T-cell (primary cell): ENCODE measurements around the gene NECTIN1. TPM values are rescaled to one million over a fixed set of nuclear protein-coding genes. Genes with fewer than 3 reads are reported as not detected.

Source experiments
- ATAC-seq, 4 experiments: fragments of 200-7000 bp in 3 of 4; fragments of 150-1000 bp in 1 of 4; cut with Tn5 transposase; replicated peaks in 1 of 4; 1 replicate in 3 of 4; 2 replicates in 1 of 4; pipeline ENCODE4 v1.10.0; 2021; ENCODE audit warnings: moderate library complexity in 3 of 4, mild to moderate bottlenecking in 2 of 4, moderate number of reproducible peaks in 1 of 4
- CTCF ChIA-PET, 2 donors: fragments of 300-600 bp; sonication (Branson Sonifier 250); formaldehyde crosslinking; loops; one replicate each; lab custom pipeline; 2022; ENCODE audit warnings: antibody characterized with exemption in 2 of 2; lab: Charles Lee
- POLR2A ChIA-PET, 2 donors: fragments of 300-600 bp; sonication (Branson Sonifier 250); formaldehyde crosslinking; loops; one replicate each; lab custom pipeline; 2022; ENCODE audit warnings: antibody characterized with exemption in 2 of 2; lab: Charles Lee
- DNase-seq, 35 experiments: peaks; one replicate each; pipeline versions ENCODE4 v3.0.0 to v3.0.0-alpha.2; 2013 to 2023
- H3K27ac ChIP-seq: one replicate; pipeline ENCODE4 v1.5.1; 2013; ENCODE audit warnings: low read length
- H3K27me3 ChIP-seq, 2 experiments: replicated peaks in 1 of 2; 1 replicate in 1 of 2; 2 replicates in 1 of 2; pipeline versions ENCODE4 v1.6.1 to v1.7.0; 2013; ENCODE audit warnings: low read length in 1 of 2, mixed read lengths in 1 of 2; ENCODE audit not compliant: control insufficient read depth in 2 of 2, insufficient read depth in 2 of 2; ENCODE audit errors: extremely low read depth in 1 of 2
- H3K36me3 ChIP-seq, 2 donors: 1 replicate in 1 of 2; 2 replicates in 1 of 2; pipeline versions ENCODE4 v1.6.1 to v1.7.0; 2013; ENCODE audit warnings: low read length in 1 of 2; ENCODE audit not compliant: control insufficient read depth in 2 of 2, insufficient read depth in 1 of 2; ENCODE audit errors: extremely low read depth in 1 of 2
- H3K4me1 ChIP-seq, 2 experiments: 1 replicate in 1 of 2; 2 replicates in 1 of 2; pipeline versions ENCODE4 v1.6.1 to v1.7.0; 2013; ENCODE audit warnings: low read length in 2 of 2, mixed read lengths in 1 of 2; ENCODE audit not compliant: insufficient read depth in 2 of 2, control insufficient read depth in 1 of 2; ENCODE audit errors: extremely low read depth in 1 of 2
- H3K4me3 ChIP-seq, 2 donors: 1 replicate in 1 of 2; 2 replicates in 1 of 2; pipeline versions ENCODE4 v1.5.1 to v1.7.0; 2013; ENCODE audit warnings: mild to moderate bottlenecking in 2 of 2, low read length in 1 of 2, moderate library complexity in 1 of 2; ENCODE audit not compliant: control insufficient read depth in 1 of 2; ENCODE audit errors: extremely low read depth in 1 of 2
- H3K9me3 ChIP-seq: 2 replicates; pipeline ENCODE4 v1.7.0; 2013
- H3K27ac Mint-ChIP-seq, 2 donors: one replicate each; pipeline ENCODE4 v1.8.0; 2020 to 2021; ENCODE audit warnings: mild to moderate bottlenecking in 2 of 2, mixed read lengths in 2 of 2
- H3K27me3 Mint-ChIP-seq, 2 donors: one replicate each; pipeline ENCODE4 v1.8.0; 2021 to 2022; ENCODE audit warnings: mixed read lengths in 2 of 2
- H3K36me3 Mint-ChIP-seq: one replicate; pipeline ENCODE4 v1.8.0; 2021; ENCODE audit warnings: mixed read lengths
- H3K4me1 Mint-ChIP-seq, 3 donors: one replicate each; pipeline ENCODE4 v1.8.0; 2020 to 2022; ENCODE audit warnings: mixed read lengths in 3 of 3, mild to moderate bottlenecking in 1 of 3
- H3K4me3 Mint-ChIP-seq, 3 donors: one replicate each; pipeline ENCODE4 v1.8.0; 2020 to 2022; ENCODE audit warnings: mild to moderate bottlenecking in 3 of 3, mixed read lengths in 3 of 3, moderate library complexity in 3 of 3
- H3K9me3 Mint-ChIP-seq, 3 donors: one replicate each; pipeline ENCODE4 v1.8.0; 2020 to 2022; ENCODE audit warnings: mixed read lengths in 3 of 3
- WGBS: methylation state at CpG from one replicate; pipeline ENCODE4 v1.1.5; 2013; ENCODE audit warnings: missing lambda C conversion rate; ENCODE audit not compliant: insufficient coverage; 5-methylcytosine and 5-hydroxymethylcytosine counted together
- total RNA-seq, 35 experiments: library from RNA in 6 of 35; stranded (reverse) in 6 of 35; fragments of 120-200 nt in 1 of 35; gene quantifications; one replicate each; pipeline versions ENCODE4 v1.2.1 to v1.2.4 and lab custom pipeline; 2013 to 2026

The NECTIN1 gene
- total RNA-seq, 5 donors from 2014 or later (not counting 1 experiment from before 2014, with no cell fraction given), result 1.8 to 3.5 (median 3.1) TPM

DNA sequence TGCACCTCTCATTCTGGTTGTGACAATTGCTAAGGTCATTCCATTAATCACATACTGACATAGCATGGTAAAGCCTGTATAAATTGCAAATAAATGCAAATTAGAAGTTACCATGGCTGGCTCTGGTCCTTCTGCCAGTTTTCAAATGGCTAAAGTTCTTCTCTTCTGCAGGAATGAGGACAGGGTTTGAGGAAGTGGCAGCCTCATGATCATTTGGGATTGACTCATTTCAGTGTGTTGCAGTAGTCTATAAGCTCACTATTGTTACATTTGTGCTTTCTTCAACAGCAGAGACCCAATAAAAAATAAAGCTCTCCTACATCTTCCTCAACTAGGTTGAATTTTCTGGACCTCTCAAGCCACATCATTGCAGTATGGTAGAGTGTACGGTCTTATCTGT is 60.3 kb downstream of the NECTIN1 start:
- POLR2A ChIA-PET, result no interaction called here
- Mint-ChIP-seq H3K27me3 (peaks cover 0 to 3% of the 10 kb centered on the region in 2 donors), H3K36me3 (no peaks in the 10 kb centered on the region), H3K9me3 (no peaks in the 10 kb centered on the region), H3K27ac (no peak overlapping the region), H3K4me3 (no peak overlapping the region), H3K4me1 (peaks cover 0 to under 1% (median under 1%) of the 10 kb centered on the region in 3 donors)
- Histone ChIP-seq H3K36me3 (no peaks in the 10 kb centered on the region), H3K4me1 (peaks cover 0 to 1% of the 10 kb centered on the region in 2 experiments), H3K9me3 (no peaks in the 10 kb centered on the region), H3K27me3 (peaks cover 0 to 24% of the 10 kb centered on the region in 2 experiments), H3K27ac (no peak overlapping the region), H3K4me3 (no peak overlapping the region)
- no peak for ATAC-seq
- WGBS, result 100% methylated on average over 1 of the region's 1 CpG
- CTCF ChIA-PET, result no interaction called here
- no peak for DNase-seq

DNA sequence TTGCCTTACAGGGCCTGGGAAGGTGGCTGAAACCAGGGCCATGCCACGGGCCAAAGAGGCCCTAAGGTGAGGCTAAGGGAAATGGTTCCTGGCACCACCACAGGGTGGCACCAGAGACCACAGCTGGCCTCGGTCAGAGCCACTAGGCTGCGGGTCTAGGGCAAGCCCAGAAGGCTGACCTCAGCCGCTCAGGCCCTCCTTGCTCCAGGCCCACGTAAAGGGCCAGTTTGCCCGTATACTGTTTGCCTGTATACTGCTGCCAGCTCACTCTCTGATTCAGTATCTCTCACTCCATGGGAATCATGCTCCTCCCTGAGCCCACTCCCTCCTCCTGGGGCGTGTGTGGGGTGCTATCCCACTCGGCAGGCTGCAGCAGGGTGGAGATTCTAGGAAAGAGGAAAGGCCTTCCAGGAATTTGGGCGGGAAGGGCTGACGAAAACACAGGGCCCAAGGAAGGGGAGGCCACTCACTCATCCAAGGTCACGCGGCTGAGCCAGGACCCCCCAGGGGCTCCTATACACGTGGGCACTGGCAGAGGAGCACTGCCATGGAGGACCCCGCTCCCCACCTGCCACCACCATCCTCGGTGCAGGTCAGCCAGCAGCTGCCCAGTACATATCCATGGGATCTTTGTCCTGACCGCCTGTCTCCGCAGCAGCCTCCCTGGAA is 62.4 kb downstream of the NECTIN1 start:
- ChIA-PET POLR2A (interaction anchor here in 1 of 2 donors (0.5 kb wide), 1 partner anchor 309 kb away, joined by 6 read pairs; no protein-coding TSS in a partner anchor), CTCF (interaction anchor here in 1 of 2 donors (1.2 kb wide), 1 partner anchor 442 kb away, joined by 3 read pairs; no protein-coding TSS in a partner anchor)
- Histone ChIP-seq H3K9me3 (no peaks in the 10 kb centered on the region), H3K27ac (no peak overlapping the region), H3K4me3 (no peak overlapping the region), H3K4me1 (no peaks in the 10 kb centered on the region), H3K36me3 (no peaks in the 10 kb centered on the region), H3K27me3 (peaks cover 0 to 21% of the 10 kb centered on the region in 2 experiments)
- Mint-ChIP-seq H3K27me3 (peaks cover 0 to 3% of the 10 kb centered on the region in 2 donors), H3K4me3 (no peak overlapping the region), H3K36me3 (no peaks in the 10 kb centered on the region), H3K9me3 (no peaks in the 10 kb centered on the region), H3K4me1 (no peaks in the 10 kb centered on the region), H3K27ac (no peak overlapping the region)
- DNase-seq (peak in 34 of 35 experiments; percentile 7 to 70 (median 39)), ATAC-seq (peak; percentile 72 to 85 (median 76))
- 59% methylated on average over 15 of the region's 17 CpGs for WGBS

DNA sequence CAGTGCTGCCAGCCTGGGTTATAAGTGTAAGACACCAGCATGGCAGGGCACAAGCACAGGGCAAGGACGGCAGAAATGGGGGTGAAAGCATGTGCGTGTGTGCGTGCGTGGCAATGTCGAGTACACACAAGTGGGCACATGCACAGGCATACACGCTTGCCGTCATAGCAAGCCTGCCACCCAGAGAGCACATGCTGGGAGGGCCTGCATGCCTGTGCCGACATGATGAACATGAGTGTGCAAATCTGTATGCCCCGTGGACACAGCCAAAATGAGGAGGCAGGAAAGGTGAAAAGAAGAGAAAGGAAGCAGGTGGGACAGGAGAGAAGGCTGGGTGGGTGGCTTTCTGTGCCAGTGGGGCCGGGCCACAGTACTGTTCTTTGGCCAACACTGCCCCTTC is 62.9 kb downstream of the NECTIN1 start:
- no peak overlapping the region for H3K4me3 ChIP-seq
- H3K9me3 ChIP-seq, result no peaks in the 10 kb centered on the region
- no peaks in the 10 kb centered on the region for H3K4me1 ChIP-seq
- H3K4me1 Mint-ChIP-seq, result no peaks in the 10 kb centered on the region
- no peak overlapping the region for H3K27ac Mint-ChIP-seq
- CTCF ChIA-PET, result interaction anchor here in 1 of 2 donors (1.2 kb wide), 1 partner anchor 443 kb away, joined by 3 read pairs; no protein-coding TSS in a partner anchor
- ATAC-seq (no peak), DNase-seq (no peak)
- no peaks in the 10 kb centered on the region for H3K9me3 Mint-ChIP-seq
- WGBS, result 89% methylated on average over 10 of the region's 10 CpGs
- POLR2A ChIA-PET, result no interaction called here
- peaks cover 0 to 3% of the 10 kb centered on the region in 2 donors for H3K27me3 Mint-ChIP-seq
- H3K36me3 Mint-ChIP-seq, result no peaks in the 10 kb centered on the region
- H3K4me3 Mint-ChIP-seq, result no peak overlapping the region
- H3K27ac ChIP-seq, result no peak overlapping the region
- peaks cover 0 to 21% of the 10 kb centered on the region in 2 experiments for H3K27me3 ChIP-seq
- no peaks in the 10 kb centered on the region for H3K36me3 ChIP-seq

DNA sequence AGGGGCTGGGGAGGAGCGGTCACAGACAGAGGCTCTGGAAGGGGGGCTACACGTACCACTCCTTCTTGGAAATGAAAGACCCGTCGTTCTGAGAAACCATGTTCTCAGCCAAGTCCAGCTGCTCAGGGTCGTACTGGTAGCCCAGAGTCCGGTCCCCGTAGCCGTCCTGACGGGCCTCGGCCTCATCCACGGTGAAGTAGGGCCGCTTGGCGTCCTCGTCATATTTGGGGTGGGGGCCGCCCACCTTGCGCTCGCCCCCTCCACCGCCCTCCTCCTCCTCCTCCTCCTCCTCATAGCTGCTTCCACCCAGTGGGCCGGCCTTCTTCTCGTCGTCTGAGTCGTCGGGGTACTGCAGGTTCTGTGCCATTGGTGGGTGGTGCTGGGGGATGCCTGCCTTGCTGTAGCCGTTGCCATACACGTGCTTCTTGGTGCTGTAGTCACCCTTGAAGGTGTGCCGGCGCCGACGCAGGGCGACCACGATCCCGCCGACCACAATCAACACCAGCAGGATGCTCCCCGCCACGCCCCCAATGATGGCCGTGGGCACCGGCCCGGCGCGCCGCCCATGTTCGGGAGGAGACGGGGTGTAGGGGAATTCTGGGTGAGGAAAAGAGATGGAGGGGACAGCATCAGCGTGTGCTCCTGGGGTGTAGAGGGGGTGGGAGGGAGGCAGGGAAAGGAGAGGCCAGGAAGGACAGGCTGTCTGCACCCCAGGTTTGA is 64.1 kb downstream of the NECTIN1 start:
- 91% methylated on average over 29 of the region's 44 CpGs for WGBS
- POLR2A ChIA-PET, result no interaction called here

DNA sequence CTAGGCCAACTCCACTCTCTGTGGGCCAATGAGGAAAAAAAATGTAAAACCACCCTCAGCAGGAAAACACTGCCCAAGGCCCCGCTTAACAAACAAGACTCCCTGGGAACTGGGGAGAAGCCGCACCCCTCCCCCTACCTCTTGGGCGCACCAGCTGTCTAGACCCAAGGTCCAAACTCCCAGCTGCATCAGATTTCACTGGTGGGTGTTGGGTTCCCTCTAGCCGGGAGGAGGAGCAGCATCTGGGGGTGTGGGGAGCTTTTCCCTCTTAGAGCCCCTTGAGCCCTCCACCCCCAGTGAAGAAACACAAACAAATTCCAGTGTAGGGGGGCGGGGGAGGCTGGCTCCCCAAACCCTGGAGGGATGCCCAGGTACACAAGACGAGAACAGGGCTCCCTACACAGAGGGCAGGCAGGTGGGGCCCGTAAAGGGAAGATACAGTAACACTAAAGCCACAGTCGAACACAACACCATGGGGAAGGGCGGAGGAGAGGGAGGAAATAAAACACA is 64.9 kb downstream of the NECTIN1 start:
- Histone ChIP-seq H3K9me3 (no peaks in the 10 kb centered on the region), H3K27me3 (peaks cover 0 to 27% of the 10 kb centered on the region in 2 experiments), H3K27ac (no peak overlapping the region), H3K36me3 (no peaks in the 10 kb centered on the region), H3K4me3 (no peak overlapping the region), H3K4me1 (no peaks in the 10 kb centered on the region)
- DNase-seq (no peak), ATAC-seq (no peak)
- POLR2A ChIA-PET, result no interaction called here
- peaks cover 0 to 3% of the 10 kb centered on the region in 2 donors for H3K27me3 Mint-ChIP-seq
- WGBS, result 63% methylated on average over 2 of the region's 9 CpGs
- CTCF ChIA-PET, result no interaction called here
- no peaks in the 10 kb centered on the region for H3K9me3 Mint-ChIP-seq
- no peak overlapping the region for H3K27ac Mint-ChIP-seq
- no peaks in the 10 kb centered on the region for H3K36me3 Mint-ChIP-seq
- H3K4me1 Mint-ChIP-seq, result no peaks in the 10 kb centered on the region
- H3K4me3 Mint-ChIP-seq, result no peak overlapping the region

More for the DNA sequence above, 64.1 kb downstream of the NECTIN1 start:
- CTCF ChIA-PET, result interaction anchor here in 1 of 2 donors (0.6 kb wide), 1 partner anchor 17 kb away, joined by 4 read pairs; no protein-coding TSS in a partner anchor
- Mint-ChIP-seq H3K27ac (no peak overlapping the region), H3K9me3 (no peaks in the 10 kb centered on the region), H3K27me3 (peaks cover 0 to 3% of the 10 kb centered on the region in 2 donors), H3K4me3 (no peak overlapping the region), H3K36me3 (no peaks in the 10 kb centered on the region), H3K4me1 (no peaks in the 10 kb centered on the region)
- DNase-seq (no peak), ATAC-seq (no peak)
- Histone ChIP-seq H3K27ac (no peak overlapping the region), H3K36me3 (no peaks in the 10 kb centered on the region), H3K9me3 (no peaks in the 10 kb centered on the region), H3K27me3 (peaks cover 0 to 24% of the 10 kb centered on the region in 2 experiments), H3K4me1 (no peaks in the 10 kb centered on the region), H3K4me3 (no peak overlapping the region)

DNA sequence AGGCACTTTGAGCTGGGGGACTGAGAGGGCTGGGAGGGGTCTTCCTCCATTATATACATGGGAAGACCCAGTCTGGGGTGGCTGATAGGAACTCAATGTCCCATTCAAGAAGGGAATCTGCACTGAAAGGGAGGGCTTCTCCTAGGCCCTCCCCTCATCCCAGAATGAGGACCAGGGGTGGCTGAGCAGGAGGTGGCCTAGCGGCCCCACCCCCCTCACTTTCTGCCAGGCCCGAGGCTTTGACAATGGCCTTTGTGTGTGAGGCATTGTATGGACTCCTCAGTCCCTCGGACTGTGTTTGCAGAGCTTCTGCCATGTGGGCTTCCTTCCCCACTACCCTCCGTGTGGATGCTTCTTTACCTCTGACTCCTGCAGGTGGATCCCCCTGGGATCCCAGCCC is 65.7 kb downstream of the NECTIN1 start:
- WGBS, result no CpG with 5 or more reads among the region's 4 CpGs
- ATAC-seq (no peak), DNase-seq (no peak)
- Mint-ChIP-seq H3K36me3 (no peaks in the 10 kb centered on the region), H3K4me1 (no peaks in the 10 kb centered on the region), H3K4me3 (no peak overlapping the region), H3K27me3 (peaks cover 0 to 3% of the 10 kb centered on the region in 2 donors), H3K9me3 (no peaks in the 10 kb centered on the region), H3K27ac (no peak overlapping the region)
- Histone ChIP-seq H3K27ac (no peak overlapping the region), H3K36me3 (no peaks in the 10 kb centered on the region), H3K9me3 (no peaks in the 10 kb centered on the region), H3K4me3 (no peak overlapping the region), H3K27me3 (peaks cover 0 to 27% of the 10 kb centered on the region in 2 experiments), H3K4me1 (no peaks in the 10 kb centered on the region)
- ChIA-PET POLR2A (no interaction called here), CTCF (no interaction called here)
